HG03432 (cell line): ENCODE results near the gene ASIC1.
"Not testable (repeated sequence)": the region's sequence is repeated elsewhere in the genome, so short reads cannot be mapped to it uniquely, and the experiment has no call there.

Experiments used
- ATAC-seq: cut with Tn5 transposase; IDR thresholded peaks from one replicate; pipeline ENCODE4 v1.9.1; 2021; ENCODE audit warnings: mild to moderate bottlenecking, moderate library complexity; ENCODE audit not compliant: unreplicated experiment

Gene ASIC1

GRCh38 chr12:50057000-50057841, at the start of gene ASIC1:
Gene ASIC1, plus strand, starts transcription at chr12:50057596. Its CDS starts 1,171 bp downstream, at chr12:50058767.
- ATAC-seq, result no peak

DNA sequence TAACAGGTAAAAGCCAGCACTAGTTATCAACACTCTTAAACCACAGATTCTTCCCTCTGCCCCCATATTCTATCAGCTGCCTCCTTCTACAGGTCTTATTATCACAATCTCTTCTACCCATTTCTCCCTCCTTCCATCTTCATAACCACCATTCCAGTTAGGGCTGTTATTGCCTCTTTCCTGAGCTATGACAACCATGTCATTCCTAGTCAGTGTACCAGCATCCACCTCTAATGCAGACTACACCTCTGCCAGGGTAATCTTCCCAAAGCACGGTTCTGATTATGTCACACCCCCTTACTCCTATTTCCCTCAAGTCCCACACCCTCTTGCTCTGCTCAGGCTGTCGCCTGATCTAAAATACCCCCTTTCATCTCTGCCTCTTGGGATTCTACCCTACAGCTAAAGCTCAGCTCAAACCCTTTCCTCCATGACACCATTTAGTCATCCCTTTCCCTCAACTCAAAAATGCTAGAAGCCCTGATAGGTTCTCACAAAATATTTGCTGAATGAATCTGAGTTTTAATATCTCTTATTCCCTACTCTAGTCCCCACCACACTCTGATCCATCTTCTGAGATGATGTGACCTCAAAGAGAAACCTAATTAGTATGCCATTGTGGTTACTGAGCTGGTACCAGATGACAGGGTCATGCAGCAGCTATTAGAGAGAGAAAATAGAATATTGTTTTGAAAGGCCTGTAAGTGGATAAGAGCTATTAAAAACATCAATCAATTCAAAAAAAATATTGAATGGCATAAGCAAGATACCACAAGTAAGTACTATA, 43.8 kb upstream of the ASIC1 start:
- ATAC-seq, result no peak

DNA sequence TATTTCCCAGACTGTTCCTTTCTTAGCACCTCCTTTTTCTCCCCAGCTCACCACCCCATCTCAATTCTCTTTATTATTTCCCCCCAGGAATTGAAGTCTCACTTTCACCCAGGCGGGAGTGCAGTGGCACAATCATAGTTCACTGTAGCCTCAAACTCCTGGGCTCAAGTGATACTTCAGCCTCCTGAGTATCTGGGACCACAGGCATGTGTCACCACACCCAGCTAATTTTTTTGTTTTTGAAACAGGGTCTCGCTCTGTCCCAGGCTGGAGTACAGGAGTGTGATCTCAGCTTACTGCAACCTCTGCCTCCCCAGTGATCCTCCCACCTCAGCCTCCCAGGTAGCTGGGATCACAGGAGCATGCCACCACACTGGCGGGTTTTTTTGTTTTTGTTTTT, 43.1 kb upstream of the ASIC1 start:
- no peak for ATAC-seq

DNA sequence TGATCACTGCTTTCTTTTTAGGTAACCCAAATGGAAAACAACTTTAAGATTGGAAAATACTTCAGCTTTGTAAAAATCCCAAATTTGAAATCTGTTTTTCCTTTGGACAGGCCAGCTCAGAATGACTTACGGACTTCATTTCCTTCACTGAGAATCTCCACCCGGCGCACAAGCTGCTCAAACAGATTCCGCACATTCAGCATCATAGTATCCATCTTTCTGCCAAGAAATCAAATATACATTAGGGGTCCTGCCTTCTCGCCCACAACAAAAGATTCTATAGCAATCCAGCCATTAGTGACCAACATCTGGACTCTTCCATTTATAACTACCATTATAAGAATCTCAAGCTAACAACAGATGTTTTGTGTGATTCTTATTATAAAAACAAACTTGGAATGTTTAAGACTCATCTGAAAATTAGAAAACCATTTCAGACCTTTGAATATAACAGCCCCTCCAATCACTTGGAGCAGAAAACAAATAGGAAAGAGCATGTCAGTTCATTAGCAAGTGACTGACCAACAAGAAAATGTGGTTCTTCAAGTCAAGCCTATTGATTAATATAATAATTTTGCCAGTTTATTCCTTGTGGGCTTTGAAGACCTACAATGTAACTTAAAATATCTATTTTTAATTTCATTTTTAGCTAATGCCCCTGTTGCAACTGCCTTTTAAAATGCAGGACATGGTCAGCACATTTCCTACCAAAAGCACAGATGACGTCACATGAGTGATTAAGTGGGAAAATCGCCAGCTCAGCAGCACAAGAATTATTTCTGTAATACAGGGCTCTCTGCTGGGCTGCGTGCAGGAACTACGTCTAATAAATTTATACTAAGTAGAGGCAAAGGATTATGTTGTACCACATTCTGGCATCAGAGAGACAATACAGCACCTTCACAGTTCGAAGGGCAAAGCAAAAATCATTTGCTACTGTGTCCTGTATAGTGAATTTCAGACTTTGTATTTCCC, 40.6 kb upstream of the ASIC1 start:
- no peak for ATAC-seq

- ATAC-seq, result no peak
These were observed 39.8 kb upstream of the ASIC1 start for GRCh38 chr12:50017641-50018040.

DNA sequence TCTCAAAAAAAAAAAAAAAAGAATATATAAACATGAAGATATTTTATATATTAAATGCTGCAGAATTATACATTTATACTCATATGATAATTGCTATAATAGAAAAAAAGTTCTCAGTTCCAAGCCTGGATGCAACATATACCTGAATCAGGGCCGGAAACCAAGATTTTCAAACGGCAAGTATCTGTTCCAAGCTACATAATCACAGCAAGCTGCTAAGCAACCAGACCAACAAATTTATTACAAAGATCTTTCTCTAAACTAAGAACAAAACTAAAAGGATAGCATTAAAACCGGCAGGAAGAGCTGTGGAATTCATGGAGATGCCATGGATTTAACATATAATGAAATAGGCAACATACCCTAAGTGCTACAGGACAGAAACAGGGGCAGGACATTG, 39.2 kb upstream of the ASIC1 start:
- ATAC-seq, result no peak

DNA sequence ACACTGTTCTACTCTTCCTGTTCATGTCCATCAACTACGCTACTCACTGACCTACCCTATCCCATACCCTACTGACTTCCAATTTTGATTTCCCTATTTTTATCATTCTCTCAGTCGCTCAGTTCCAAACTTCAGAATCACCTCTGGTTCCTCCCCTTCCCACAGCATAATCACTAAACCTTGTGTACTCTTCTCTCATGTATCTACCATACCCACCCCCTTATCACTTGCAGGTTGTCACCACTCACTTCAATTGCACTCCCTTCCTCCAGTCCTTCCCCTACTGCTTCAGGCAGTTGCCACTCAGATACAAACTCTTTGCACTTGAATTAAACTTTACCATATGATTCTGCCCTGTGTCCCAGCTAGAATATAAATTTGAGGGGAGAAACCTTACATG, 38.4 kb upstream of the ASIC1 start:
- ATAC-seq, result no peak

DNA sequence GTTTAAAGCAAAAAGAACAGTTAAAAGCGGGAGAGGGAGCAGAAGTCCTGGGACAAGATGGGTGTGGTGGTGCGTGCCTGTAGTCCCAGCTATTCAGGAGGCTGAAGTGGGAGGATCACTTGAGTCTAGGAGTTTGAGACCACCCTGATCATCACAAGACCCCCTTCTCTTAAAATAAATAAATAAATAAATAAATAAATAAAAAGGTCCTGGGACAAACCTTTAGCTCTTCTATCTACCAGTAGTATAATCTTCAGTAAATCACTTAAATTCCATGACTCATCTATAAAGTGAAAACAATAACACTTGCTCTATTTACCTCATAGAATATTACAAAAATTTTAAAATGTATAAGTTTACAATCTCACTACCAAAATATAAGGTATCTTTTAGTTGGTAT, 37.9 kb upstream of the ASIC1 start:
- ATAC-seq, result no peak

DNA sequence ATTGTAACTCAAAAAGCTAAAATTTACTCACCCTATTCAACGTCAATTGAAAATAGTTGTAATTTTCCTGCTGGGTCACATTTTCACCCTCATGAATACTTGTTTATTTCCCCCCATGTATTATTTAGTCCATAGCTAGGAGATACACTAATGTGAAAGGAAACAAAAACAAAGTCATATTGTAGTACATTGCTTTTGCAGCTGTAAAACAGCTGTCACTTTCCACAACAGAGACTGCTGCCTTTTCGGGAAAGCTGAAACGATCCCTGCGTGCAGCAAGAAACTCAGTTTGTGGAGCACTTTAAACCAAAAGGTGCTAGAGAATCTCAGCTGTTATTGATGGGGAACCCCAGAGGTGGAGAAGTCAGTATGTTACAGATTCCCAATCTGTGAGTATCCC, 36.4 kb upstream of the ASIC1 start:
- ATAC-seq, result no peak

- ATAC-seq, result no peak
These were observed 34.5 kb upstream of the ASIC1 start for GRCh38 chr12:50022903-50023302.

DNA sequence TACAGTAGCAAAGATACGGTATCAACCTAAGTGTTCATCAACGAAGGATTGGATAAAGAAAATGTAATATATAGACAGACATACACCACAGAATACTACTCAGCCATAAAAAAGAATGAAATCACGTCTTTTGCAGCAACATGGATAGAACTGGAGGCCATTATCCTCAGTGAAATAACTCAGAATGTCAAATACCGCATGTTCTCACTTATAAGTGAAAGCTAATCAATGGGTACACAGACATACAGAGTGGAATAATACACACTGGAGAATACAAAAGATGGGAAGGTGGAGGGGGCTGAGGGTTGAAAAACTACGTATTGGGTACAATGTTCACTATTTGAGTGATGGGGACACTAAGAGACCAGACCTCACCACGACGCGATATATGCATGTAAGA, 33.2 kb upstream of the ASIC1 start:
- no peak for ATAC-seq

DNA sequence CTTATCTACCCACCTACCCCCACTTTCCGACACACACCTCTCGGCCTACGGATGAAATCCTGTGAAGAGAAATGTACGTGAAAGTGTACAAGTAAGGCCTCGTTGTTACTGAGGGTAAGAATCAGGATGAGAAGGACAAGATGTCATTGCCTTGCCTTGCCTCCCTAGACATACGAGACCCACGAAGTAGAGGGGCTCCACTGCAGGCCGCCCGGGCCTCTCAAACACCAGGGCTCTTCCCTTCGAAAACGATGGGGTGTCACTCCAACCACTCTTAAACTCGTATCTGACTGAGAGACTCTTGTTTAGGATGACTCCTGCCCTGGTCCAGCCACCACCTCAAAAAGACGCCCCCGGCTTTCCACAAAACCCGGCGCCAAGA, 32.6 kb upstream of the ASIC1 start:
- peak; percentile 10 for ATAC-seq

DNA sequence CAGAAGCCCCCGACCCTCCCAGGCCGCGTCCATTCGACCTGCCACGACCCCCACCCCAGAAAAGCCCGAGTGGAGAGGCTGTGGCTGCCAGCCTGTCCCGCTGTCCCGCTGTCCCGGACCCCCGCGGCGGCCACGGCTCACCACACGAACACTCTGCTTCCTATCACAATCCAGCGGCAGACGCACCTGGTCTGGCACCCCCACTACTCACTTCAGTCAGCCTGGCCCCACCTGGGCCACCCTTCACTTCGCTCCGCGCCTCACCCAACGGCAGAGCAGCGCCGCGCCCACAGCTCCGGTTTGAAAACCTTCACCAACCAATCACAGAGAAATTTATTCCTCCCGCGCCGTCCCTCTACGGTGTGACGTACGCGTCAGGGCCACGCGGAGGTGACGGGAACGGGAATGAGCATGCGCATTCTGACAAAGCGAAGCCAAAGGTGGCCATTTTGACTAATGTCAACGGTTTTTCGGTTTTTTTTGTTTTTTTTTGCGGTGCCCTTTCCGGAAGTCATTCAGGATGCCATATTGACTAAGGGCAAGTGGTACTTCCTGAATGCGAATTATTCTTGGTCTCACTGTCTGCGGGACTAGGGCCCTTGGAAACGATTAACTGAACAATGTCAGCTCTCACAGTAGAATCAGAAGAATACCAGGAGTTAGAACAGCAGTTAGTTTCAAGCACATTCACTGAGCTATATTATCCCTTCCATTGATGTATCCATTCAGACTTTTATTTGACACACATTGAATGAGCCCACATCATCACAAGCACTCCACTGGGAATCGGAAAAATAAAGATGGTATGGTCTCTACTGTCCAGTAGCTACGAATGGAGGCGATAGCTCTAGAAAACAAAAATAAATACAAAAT, 32.0 kb upstream of the ASIC1 start, which contains the start of gene RACGAP1:
TSS of gene RACGAP1 (minus strand) at position 308 of the 873 bp plus-strand sequence. CDS start 8,779 bp downstream, outside the sequence.
- ATAC-seq, result peak; percentile 98

DNA sequence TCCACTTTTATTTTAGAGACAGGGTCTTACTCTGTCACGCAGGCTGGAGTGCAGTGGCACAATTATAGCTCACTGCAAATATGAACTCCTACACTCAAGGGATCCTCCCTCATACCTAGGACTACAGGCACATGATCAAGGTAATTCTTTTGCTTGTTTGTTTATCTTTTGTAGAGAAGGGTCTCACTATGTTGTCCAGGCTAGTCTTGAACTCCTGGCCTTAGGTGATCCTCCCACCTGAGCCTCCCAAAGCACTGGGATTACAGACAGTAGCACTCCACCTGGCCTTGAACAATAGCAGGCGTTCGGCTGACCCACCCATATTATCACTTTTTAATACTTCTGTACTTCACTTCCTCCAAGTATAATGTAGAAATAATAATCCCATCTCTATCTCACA, 30.7 kb upstream of the ASIC1 start:
- ATAC-seq, result no peak

GRCh38 chr12:50030449-50030848, 26.9 kb upstream of the ASIC1 start:
- not testable (repeated sequence) for ATAC-seq

- ATAC-seq, result no peak
These were observed 24.9 kb upstream of the ASIC1 start for GRCh38 chr12:50032515-50032853.

DNA sequence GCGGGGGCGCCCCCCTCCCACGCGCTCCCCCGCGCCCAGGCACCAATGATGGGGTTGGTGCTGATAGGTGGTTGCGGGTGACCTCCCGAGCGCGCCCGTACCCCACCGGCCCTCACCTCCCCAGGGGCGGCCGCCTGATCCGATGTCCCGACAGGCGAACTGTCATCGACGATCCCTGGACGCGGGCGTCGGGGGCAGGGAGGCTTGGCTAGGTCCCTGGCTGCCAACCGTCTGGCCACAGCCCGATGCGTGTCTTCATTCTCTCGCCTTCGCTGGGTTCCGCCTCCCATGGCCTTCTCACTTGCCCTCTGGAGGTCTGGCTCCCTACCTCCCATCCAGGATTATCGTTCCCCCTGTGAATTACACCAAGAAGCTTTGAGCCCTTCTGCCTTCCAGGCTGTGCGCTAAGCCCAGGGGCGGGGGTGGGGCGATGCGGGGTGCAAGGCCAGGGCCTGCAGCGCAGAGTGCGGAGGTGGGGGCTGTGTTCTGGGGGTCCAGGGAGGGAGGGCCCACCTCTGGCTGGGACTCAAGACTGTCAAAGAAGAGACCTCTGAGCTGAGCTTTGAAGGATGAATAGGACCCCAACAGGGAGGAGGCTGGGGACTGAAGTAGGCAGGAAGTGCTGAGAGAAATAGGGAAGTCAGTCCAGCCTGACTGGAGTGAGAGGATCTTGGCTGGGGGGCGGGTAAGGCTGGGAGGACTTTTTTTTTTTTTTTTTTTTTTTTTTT, 24.4 kb upstream of the ASIC1 start:
- no peak for ATAC-seq

DNA sequence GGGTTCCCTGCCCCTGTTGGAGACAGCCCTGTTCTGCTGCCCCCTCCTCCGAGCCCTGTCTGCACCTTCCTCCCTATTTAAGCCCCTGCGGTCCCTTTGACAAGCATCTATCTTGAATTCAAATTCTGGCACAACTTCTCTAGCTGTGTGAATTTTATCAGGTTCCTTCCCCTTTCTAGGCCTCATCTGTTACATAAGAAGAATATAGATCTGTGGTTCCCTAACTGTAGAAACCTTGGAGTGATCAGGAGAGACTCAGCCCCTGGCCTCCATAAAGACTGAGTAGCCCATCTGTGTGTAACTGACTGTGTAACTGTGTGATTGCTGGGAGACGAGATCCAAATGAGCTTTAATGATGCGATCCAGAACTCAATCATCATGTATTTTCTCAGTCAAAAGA, 19.1 kb upstream of the ASIC1 start:
- no peak for ATAC-seq

- ATAC-seq, result peak; percentile 44
These were observed 18.1 kb upstream of the ASIC1 start for GRCh38 chr12:50039151-50039835.
